Stomach (tissue), 4 donors: ENCODE results near the gene AMT.

ENCODE experiments used
- EP300 ChIP-seq: sonication (generic); formaldehyde crosslinking; IDR thresholded peaks from one replicate; pipeline ENCODE4 v1.6.1; 2017; ENCODE audit warnings: antibody characterized with exemption
- POLR2A ChIP-seq, 4 donors: fragments of 450-650 bp; IDR thresholded peaks; one replicate each; pipeline ENCODE4 v1.6.1; 2016; ENCODE audit warnings: antibody characterized with exemption in 4 of 4, control low read depth in 2 of 4, mild to moderate bottlenecking in 1 of 4, moderate library complexity in 1 of 4
- POLR2AphosphoS5 ChIP-seq, 3 donors: sonication (generic); formaldehyde crosslinking; IDR thresholded peaks; one replicate each; pipeline ENCODE4 v1.6.1; 2016; ENCODE audit warnings: antibody characterized with exemption in 3 of 3
- TF ChIP-seq, protein P1 (sequence below), 7 experiments: fragments of 450-650 bp in 4 of 7; fragments of 200-600 bp in 3 of 7; sonication (generic) in 3 of 7; IDR thresholded peaks; one replicate each; pipeline ENCODE4 v1.5.1; 2016 to 2019; ENCODE audit warnings: antibody characterized with exemption in 7 of 7, control low read depth in 2 of 7, mild to moderate bottlenecking in 1 of 7

- TF ChIP-seq, protein P1, sequence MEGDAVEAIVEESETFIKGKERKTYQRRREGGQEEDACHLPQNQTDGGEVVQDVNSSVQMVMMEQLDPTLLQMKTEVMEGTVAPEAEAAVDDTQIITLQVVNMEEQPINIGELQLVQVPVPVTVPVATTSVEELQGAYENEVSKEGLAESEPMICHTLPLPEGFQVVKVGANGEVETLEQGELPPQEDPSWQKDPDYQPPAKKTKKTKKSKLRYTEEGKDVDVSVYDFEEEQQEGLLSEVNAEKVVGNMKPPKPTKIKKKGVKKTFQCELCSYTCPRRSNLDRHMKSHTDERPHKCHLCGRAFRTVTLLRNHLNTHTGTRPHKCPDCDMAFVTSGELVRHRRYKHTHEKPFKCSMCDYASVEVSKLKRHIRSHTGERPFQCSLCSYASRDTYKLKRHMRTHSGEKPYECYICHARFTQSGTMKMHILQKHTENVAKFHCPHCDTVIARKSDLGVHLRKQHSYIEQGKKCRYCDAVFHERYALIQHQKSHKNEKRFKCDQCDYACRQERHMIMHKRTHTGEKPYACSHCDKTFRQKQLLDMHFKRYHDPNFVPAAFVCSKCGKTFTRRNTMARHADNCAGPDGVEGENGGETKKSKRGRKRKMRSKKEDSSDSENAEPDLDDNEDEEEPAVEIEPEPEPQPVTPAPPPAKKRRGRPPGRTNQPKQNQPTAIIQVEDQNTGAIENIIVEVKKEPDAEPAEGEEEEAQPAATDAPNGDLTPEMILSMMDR (IDR thresholded peaks at IDR 0.05): no peak
- no peak for TF ChIP-seq POLR2A (IDR thresholded peaks at IDR 0.05)
- TF ChIP-seq POLR2AphosphoS5 (IDR thresholded peaks at IDR 0.05): peak in 1 of 3 donors; percentile 28
- no peak for TF ChIP-seq EP300
Observed at GRCh38 chr3:49415931-49416601, 6.2 kb downstream of the AMT start.
